Neural cell (in vitro differentiated cells): ENCODE data around the gene RBM15.

Experiments used
- EP300 ChIP-seq: fragments of 450-650 bp; conservative IDR thresholded peaks from 2 replicates; pipeline ENCODE4 v1.6.1; 2014; ENCODE audit warnings: antibody characterized with exemption, mild to moderate bottlenecking, moderate library complexity; ENCODE audit not compliant: poor library complexity, severe bottlenecking
- TF ChIP-seq, protein P1 (sequence below): fragments of 450-650 bp; IDR thresholded peaks from 2 replicates; pipeline ENCODE4 v1.5.1; 2014; ENCODE audit warnings: antibody characterized with exemption, mild to moderate bottlenecking, moderate library complexity; ENCODE audit not compliant: poor library complexity, severe bottlenecking

DNA sequence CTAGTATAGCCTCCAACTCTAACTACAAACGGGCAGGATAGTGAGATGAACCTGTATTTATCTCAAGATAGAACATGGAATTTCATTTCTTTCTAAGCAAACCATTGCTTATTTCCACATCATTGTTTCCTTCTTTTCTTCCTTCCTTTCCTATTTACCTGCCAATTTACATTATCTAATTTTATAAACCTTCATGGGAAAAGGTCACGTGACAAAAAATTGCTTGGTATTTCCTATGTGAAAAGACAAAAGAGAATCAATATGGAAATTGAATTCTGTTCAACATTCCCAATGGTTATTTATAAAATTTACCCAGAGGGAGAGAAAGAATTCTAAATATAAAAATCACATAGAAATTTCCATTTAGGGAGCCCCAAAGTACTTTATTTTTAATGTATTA, 22.4 kb upstream of the RBM15 start:
- TF ChIP-seq, protein P1, sequence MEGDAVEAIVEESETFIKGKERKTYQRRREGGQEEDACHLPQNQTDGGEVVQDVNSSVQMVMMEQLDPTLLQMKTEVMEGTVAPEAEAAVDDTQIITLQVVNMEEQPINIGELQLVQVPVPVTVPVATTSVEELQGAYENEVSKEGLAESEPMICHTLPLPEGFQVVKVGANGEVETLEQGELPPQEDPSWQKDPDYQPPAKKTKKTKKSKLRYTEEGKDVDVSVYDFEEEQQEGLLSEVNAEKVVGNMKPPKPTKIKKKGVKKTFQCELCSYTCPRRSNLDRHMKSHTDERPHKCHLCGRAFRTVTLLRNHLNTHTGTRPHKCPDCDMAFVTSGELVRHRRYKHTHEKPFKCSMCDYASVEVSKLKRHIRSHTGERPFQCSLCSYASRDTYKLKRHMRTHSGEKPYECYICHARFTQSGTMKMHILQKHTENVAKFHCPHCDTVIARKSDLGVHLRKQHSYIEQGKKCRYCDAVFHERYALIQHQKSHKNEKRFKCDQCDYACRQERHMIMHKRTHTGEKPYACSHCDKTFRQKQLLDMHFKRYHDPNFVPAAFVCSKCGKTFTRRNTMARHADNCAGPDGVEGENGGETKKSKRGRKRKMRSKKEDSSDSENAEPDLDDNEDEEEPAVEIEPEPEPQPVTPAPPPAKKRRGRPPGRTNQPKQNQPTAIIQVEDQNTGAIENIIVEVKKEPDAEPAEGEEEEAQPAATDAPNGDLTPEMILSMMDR = no peak
- TF ChIP-seq EP300 = no peak
